ENCODE measurements around the gene ZFAND6. TPM values are rescaled to one million over a fixed set of nuclear protein-coding genes. Genes with fewer than 3 reads are reported as not detected.

Gene ZFAND6
- total and polyA plus RNA-seq, 4 experiments from 2014 or later: 58.3 to 139 (median 82.5) TPM

DNA sequence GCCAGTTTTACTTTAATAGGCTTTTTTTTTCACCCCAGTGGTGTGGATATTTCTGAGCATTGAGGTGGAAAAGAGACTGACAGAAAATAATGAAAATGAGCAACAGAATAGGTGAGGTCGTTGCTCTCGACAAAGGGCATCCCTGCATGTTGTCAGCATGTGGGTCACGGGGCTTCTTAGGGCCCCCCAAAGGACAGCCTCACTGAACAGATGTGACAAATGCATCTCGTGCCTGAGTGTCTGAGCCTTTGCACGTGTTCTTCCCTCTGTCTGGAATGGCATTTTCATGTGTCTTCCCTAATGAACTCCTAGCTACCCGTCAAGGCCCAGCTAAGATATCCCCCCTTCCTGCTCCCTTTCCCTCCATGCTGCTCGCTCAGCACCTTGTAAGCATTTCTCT, 125.1 kb downstream of the ZFAND6 start:
- no peak overlapping the region for H3K4me3 Mint-ChIP-seq
- H3K27ac ChIP-seq (ENCODE audit: low read depth, low read length): no peak overlapping the region
- no peaks in the 10 kb centered on the region for H3K36me3 ChIP-seq (ENCODE audit: insufficient read depth, low read length)
- H3K4me1 ChIP-seq (ENCODE audit: insufficient read depth, low read length): no peaks in the 10 kb centered on the region
- no peaks in the 10 kb centered on the region for H3K27me3 Mint-ChIP-seq
- H3K9me3 Mint-ChIP-seq: no peaks in the 10 kb centered on the region
- H3K27me3 ChIP-seq (ENCODE audit: insufficient read depth, low read length): no peaks in the 10 kb centered on the region
- no peaks in the 10 kb centered on the region for H3K4me1 Mint-ChIP-seq
- intact Hi-C loops (cut with micrococcal nuclease): no loop called here
- CTCF ChIA-PET (ENCODE audit: partially characterized antibody): no interaction called here
- H3K9me3 ChIP-seq (ENCODE audit: control insufficient read depth in 1 of 2, low read length in 2 of 2): no peaks in the 10 kb centered on the region
- no peak for DNase-seq
- peaks cover 44 to 77% of the 10 kb centered on the region in 2 donors for H3K36me3 Mint-ChIP-seq
- no peak overlapping the region for H3K4me3 ChIP-seq (ENCODE audit: low read length in 2 of 2)
- POLR2A ChIA-PET (ENCODE audit: partially characterized antibody): no interaction called here
- H3K27ac Mint-ChIP-seq: no peak overlapping the region

- no peaks in the 10 kb centered on the region for H3K4me1 Mint-ChIP-seq
- H3K4me1 ChIP-seq (ENCODE audit: insufficient read depth, low read length): no peaks in the 10 kb centered on the region
- peaks cover 43 to 74% of the 10 kb centered on the region in 2 donors for H3K36me3 Mint-ChIP-seq
- H3K27me3 ChIP-seq (ENCODE audit: insufficient read depth, low read length): no peaks in the 10 kb centered on the region
- H3K27ac Mint-ChIP-seq: no peak overlapping the region
- H3K36me3 ChIP-seq (ENCODE audit: insufficient read depth, low read length): no peaks in the 10 kb centered on the region
- H3K27me3 Mint-ChIP-seq: no peaks in the 10 kb centered on the region
- no peak overlapping the region for H3K27ac ChIP-seq (ENCODE audit: low read depth, low read length)
- no peak overlapping the region for H3K4me3 ChIP-seq (ENCODE audit: low read length in 2 of 2)
- ChIA-PET CTCF (ENCODE audit: partially characterized antibody) (no interaction called here), POLR2A (ENCODE audit: partially characterized antibody) (no interaction called here)
- no peaks in the 10 kb centered on the region for H3K9me3 Mint-ChIP-seq
- intact Hi-C loops (cut with micrococcal nuclease): loop anchor here (5.0 kb wide), 1 partner anchor 548 kb away; no protein-coding TSS in a partner anchor
- H3K4me3 Mint-ChIP-seq: no peak overlapping the region
- no peak for DNase-seq
- H3K9me3 ChIP-seq (ENCODE audit: control insufficient read depth in 1 of 2, low read length in 2 of 2): no peaks in the 10 kb centered on the region
These were observed 125.7 kb downstream of the ZFAND6 start for GRCh38 chr15:80185152-80185551.

DNA sequence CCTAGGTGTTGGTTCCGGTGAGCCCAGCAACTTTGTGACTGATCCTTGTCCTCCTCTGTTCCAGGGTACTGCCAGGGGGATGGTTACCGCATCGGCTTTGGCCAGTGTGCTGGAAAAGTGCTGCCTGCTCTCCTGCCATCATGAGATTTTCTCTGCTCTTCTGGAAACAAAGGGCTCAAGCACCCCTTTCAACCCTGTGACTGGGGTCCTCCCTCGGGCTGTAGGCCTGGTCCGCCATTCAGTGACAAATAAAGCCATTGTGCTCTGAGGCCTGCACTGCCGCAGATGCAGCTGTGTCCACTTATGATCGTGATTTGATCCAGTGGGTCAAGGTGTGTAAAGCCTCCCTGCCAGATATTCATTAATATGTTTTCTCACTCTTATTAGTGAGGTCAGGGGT, 126.6 kb downstream of the ZFAND6 start:
- Mint-ChIP-seq H3K9me3 (no peaks in the 10 kb centered on the region), H3K27ac (no peak overlapping the region), H3K27me3 (no peaks in the 10 kb centered on the region), H3K4me3 (no peak overlapping the region), H3K4me1 (no peaks in the 10 kb centered on the region), H3K36me3 (peaks cover 42 to 72% of the 10 kb centered on the region in 2 donors)
- POLR2A ChIA-PET (ENCODE audit: partially characterized antibody): no interaction called here
- Histone ChIP-seq H3K4me3 (ENCODE audit: low read length in 2 of 2) (no peak overlapping the region), H3K4me1 (ENCODE audit: insufficient read depth, low read length) (no peaks in the 10 kb centered on the region), H3K36me3 (ENCODE audit: insufficient read depth, low read length) (no peaks in the 10 kb centered on the region), H3K27me3 (ENCODE audit: insufficient read depth, low read length) (no peaks in the 10 kb centered on the region), H3K9me3 (ENCODE audit: control insufficient read depth in 1 of 2, low read length in 2 of 2) (no peaks in the 10 kb centered on the region), H3K27ac (ENCODE audit: low read depth, low read length) (no peak overlapping the region)
- DNase-seq: no peak
- intact Hi-C loops (cut with micrococcal nuclease): loop anchor here (5.0 kb wide), 1 partner anchor 549 kb away; no protein-coding TSS in a partner anchor
- CTCF ChIA-PET (ENCODE audit: partially characterized antibody): no interaction called here

GRCh38 chr15:80186597-80186996, 127.1 kb downstream of the ZFAND6 start:
- Histone ChIP-seq H3K27me3 (ENCODE audit: insufficient read depth, low read length) (no peaks in the 10 kb centered on the region), H3K4me3 (ENCODE audit: low read length in 2 of 2) (no peak overlapping the region), H3K36me3 (ENCODE audit: insufficient read depth, low read length) (no peaks in the 10 kb centered on the region), H3K9me3 (ENCODE audit: control insufficient read depth in 1 of 2, low read length in 2 of 2) (no peaks in the 10 kb centered on the region), H3K27ac (ENCODE audit: low read depth, low read length) (no peak overlapping the region), H3K4me1 (ENCODE audit: insufficient read depth, low read length) (no peaks in the 10 kb centered on the region)
- Mint-ChIP-seq H3K27me3 (no peaks in the 10 kb centered on the region), H3K36me3 (peaks cover 39 to 70% of the 10 kb centered on the region in 2 donors), H3K27ac (no peak overlapping the region), H3K4me1 (no peaks in the 10 kb centered on the region), H3K4me3 (no peak overlapping the region), H3K9me3 (no peaks in the 10 kb centered on the region)
- POLR2A ChIA-PET (ENCODE audit: partially characterized antibody): no interaction called here
- CTCF ChIA-PET (ENCODE audit: partially characterized antibody): no interaction called here
- intact Hi-C loops (cut with micrococcal nuclease): loop anchor here (5.0 kb wide), 1 partner anchor 549 kb away; no protein-coding TSS in a partner anchor
- no peak for DNase-seq

Other genes starting within 250 kb of the ZFAND6 start
- gene MTHFS, start 162.7 kb upstream of the ZFAND6 start, total RNA-seq: 10 to 100 TPM; 21.3 to 25.6 TPM
- gene MTHFS, start 162.7 kb upstream of the ZFAND6 start, polyA plus RNA-seq: 100 to 1,000 TPM in 1 of 2 donors, 10 to 100 TPM in 1; 62.9 to 136 TPM
- gene BCL2A1, start 88.5 kb upstream of the ZFAND6 start, total RNA-seq: 10 to 100 TPM; 25.4 to 28.5 TPM
- 10 to 100 TPM; 26.5 to 28.0 TPM for gene BCL2A1, start 88.5 kb upstream of the ZFAND6 start, polyA plus RNA-seq
- 1 to 10 TPM; 7.2 TPM for gene FAH, start 93.3 kb downstream of the ZFAND6 start, total RNA-seq
- gene FAH, start 93.3 kb downstream of the ZFAND6 start, polyA plus RNA-seq: 1 to 10 TPM; 6.2 to 8.9 TPM
- not detected for gene CTXND1, start 192.5 kb downstream of the ZFAND6 start, total RNA-seq
- not detected for gene CTXND1, start 192.5 kb downstream of the ZFAND6 start, polyA plus RNA-seq

Measured in CD4-positive, alpha-beta memory T cell (primary cell).